ENCODE results near the gene MSX1.

The MSX1 gene

GRCh38 chr4:4849524-4850193 lies 9.8 kb upstream of the MSX1 start:
- Mint-ChIP-seq H3K27ac (no peak overlapping the region), H3K9me3 (no peaks in the 10 kb centered on the region), H3K4me1 (ENCODE audit: low read depth) (peaks cover 3% of the 10 kb centered on the region), H3K36me3 (ENCODE audit: low read depth) (no peaks in the 10 kb centered on the region), H3K27me3 (ENCODE audit: low read depth) (peaks cover 39% of the 10 kb centered on the region), H3K4me3 (no peak overlapping the region)

- no peak overlapping the region for H3K4me3 Mint-ChIP-seq
These were observed 8.4 kb upstream of the MSX1 start for GRCh38 chr4:4851081-4851480.

GRCh38 chr4:4851906-4852305 lies 7.6 kb upstream of the MSX1 start:
- peaks cover 56% of the 10 kb centered on the region for H3K27me3 Mint-ChIP-seq (ENCODE audit: low read depth)
- H3K4me1 Mint-ChIP-seq (ENCODE audit: low read depth): peaks cover 5% of the 10 kb centered on the region
- H3K27ac Mint-ChIP-seq: no peak overlapping the region
- H3K4me3 Mint-ChIP-seq: no peak overlapping the region
- peaks cover 2% of the 10 kb centered on the region for H3K36me3 Mint-ChIP-seq (ENCODE audit: low read depth)
- H3K9me3 Mint-ChIP-seq: no peaks in the 10 kb centered on the region

More at GRCh38 chr4:4851081-4851480, 8.4 kb upstream of the MSX1 start:
- peaks cover 49% of the 10 kb centered on the region for H3K27me3 Mint-ChIP-seq (ENCODE audit: low read depth)
- peaks cover 5% of the 10 kb centered on the region for H3K4me1 Mint-ChIP-seq (ENCODE audit: low read depth)
- no peaks in the 10 kb centered on the region for H3K36me3 Mint-ChIP-seq (ENCODE audit: low read depth)
- no peaks in the 10 kb centered on the region for H3K9me3 Mint-ChIP-seq
- H3K27ac Mint-ChIP-seq: no peak overlapping the region

- peaks cover 7% of the 10 kb centered on the region for H3K4me1 Mint-ChIP-seq (ENCODE audit: low read depth)
- peak overlapping the region; percentile 48 for H3K4me3 Mint-ChIP-seq
- H3K27ac Mint-ChIP-seq: peak overlapping the region; percentile 18
- peaks cover 7% of the 10 kb centered on the region for H3K36me3 Mint-ChIP-seq (ENCODE audit: low read depth)
- H3K9me3 Mint-ChIP-seq: peaks cover 5% of the 10 kb centered on the region
- peaks cover 64% of the 10 kb centered on the region for H3K27me3 Mint-ChIP-seq (ENCODE audit: low read depth)
These were observed 6.7 kb upstream of the MSX1 start for GRCh38 chr4:4852591-4853362.

- Mint-ChIP-seq H3K4me3 (peak overlapping the region; percentile 61), H3K27me3 (ENCODE audit: low read depth) (peaks cover 71% of the 10 kb centered on the region), H3K27ac (no peak overlapping the region), H3K4me1 (ENCODE audit: low read depth) (peaks cover 7% of the 10 kb centered on the region), H3K9me3 (peaks cover 5% of the 10 kb centered on the region), H3K36me3 (ENCODE audit: low read depth) (peaks cover 7% of the 10 kb centered on the region)
These were observed 6.1 kb upstream of the MSX1 start for GRCh38 chr4:4853371-4853823.

GRCh38 chr4:4853921-4854648 lies 5.4 kb upstream of the MSX1 start:
- H3K27ac Mint-ChIP-seq: no peak overlapping the region
- peaks cover 78% of the 10 kb centered on the region for H3K27me3 Mint-ChIP-seq (ENCODE audit: low read depth)
- H3K4me1 Mint-ChIP-seq (ENCODE audit: low read depth): peaks cover 10% of the 10 kb centered on the region
- H3K36me3 Mint-ChIP-seq (ENCODE audit: low read depth): peaks cover 7% of the 10 kb centered on the region
- H3K9me3 Mint-ChIP-seq: peaks cover 5% of the 10 kb centered on the region
- H3K4me3 Mint-ChIP-seq: no peak overlapping the region

GRCh38 chr4:4854649-4855295 lies 4.7 kb upstream of the MSX1 start:
- no peak overlapping the region for H3K27ac Mint-ChIP-seq
- peaks cover 7% of the 10 kb centered on the region for H3K36me3 Mint-ChIP-seq (ENCODE audit: low read depth)
- H3K9me3 Mint-ChIP-seq: peaks cover 5% of the 10 kb centered on the region
- no peak overlapping the region for H3K4me3 Mint-ChIP-seq
- H3K27me3 Mint-ChIP-seq (ENCODE audit: low read depth): peaks cover 79% of the 10 kb centered on the region
- H3K4me1 Mint-ChIP-seq (ENCODE audit: low read depth): peaks cover 10% of the 10 kb centered on the region

- Mint-ChIP-seq H3K27me3 (ENCODE audit: low read depth) (peaks cover 79% of the 10 kb centered on the region), H3K36me3 (ENCODE audit: low read depth) (peaks cover 7% of the 10 kb centered on the region), H3K4me1 (ENCODE audit: low read depth) (peaks cover 11% of the 10 kb centered on the region), H3K4me3 (no peak overlapping the region), H3K9me3 (peaks cover 5% of the 10 kb centered on the region), H3K27ac (peak overlapping the region; percentile 57)
These were observed 4.0 kb upstream of the MSX1 start for GRCh38 chr4:4855301-4856070.

- Mint-ChIP-seq H3K36me3 (ENCODE audit: low read depth) (peaks cover 9% of the 10 kb centered on the region), H3K4me3 (peak overlapping the region; percentile 34), H3K27ac (peak overlapping the region; percentile 57), H3K4me1 (ENCODE audit: low read depth) (peaks cover 14% of the 10 kb centered on the region), H3K27me3 (ENCODE audit: low read depth) (peaks cover 81% of the 10 kb centered on the region), H3K9me3 (peaks cover 5% of the 10 kb centered on the region)
These were observed 3.1 kb upstream of the MSX1 start for GRCh38 chr4:4856071-4857000.

- H3K4me1 Mint-ChIP-seq (ENCODE audit: low read depth): peaks cover 14% of the 10 kb centered on the region
- H3K27ac Mint-ChIP-seq: peak overlapping the region; percentile 86
- peaks cover 83% of the 10 kb centered on the region for H3K27me3 Mint-ChIP-seq (ENCODE audit: low read depth)
- H3K4me3 Mint-ChIP-seq: peak overlapping the region; percentile 60
- peaks cover 10% of the 10 kb centered on the region for H3K36me3 Mint-ChIP-seq (ENCODE audit: low read depth)
- H3K9me3 Mint-ChIP-seq: peaks cover 5% of the 10 kb centered on the region
These were observed 2.3 kb upstream of the MSX1 start for GRCh38 chr4:4857001-4857808.

GRCh38 chr4:4857809-4858508 lies 1.5 kb upstream of the MSX1 start:
- H3K36me3 Mint-ChIP-seq (ENCODE audit: low read depth): peaks cover 10% of the 10 kb centered on the region
- H3K9me3 Mint-ChIP-seq: peaks cover 5% of the 10 kb centered on the region
- peaks cover 81% of the 10 kb centered on the region for H3K27me3 Mint-ChIP-seq (ENCODE audit: low read depth)
- no peak overlapping the region for H3K27ac Mint-ChIP-seq
- peak overlapping the region; percentile 60 for H3K4me3 Mint-ChIP-seq
- H3K4me1 Mint-ChIP-seq (ENCODE audit: low read depth): peaks cover 12% of the 10 kb centered on the region

Data from T-helper 1 cell treated with Interleukin-12 subunit alpha and Interleukin-12 subunit beta and Interleukin-4 antibody, amounts not matched to agents 30 μg/mL and 1 μg/mL, for 36 hours (primary cell).